ENCODE measurements around the gene MEX3A. TPM values are rescaled to one million over a fixed set of nuclear protein-coding genes. Genes with fewer than 3 reads are reported as not detected.
A peak's percentile ranks its signal among the peaks of the same experiment; 100 is the strongest.

MEX3A gene
- total RNA-seq, 1 experiment from 2014 or later = 6.1 TPM

DNA sequence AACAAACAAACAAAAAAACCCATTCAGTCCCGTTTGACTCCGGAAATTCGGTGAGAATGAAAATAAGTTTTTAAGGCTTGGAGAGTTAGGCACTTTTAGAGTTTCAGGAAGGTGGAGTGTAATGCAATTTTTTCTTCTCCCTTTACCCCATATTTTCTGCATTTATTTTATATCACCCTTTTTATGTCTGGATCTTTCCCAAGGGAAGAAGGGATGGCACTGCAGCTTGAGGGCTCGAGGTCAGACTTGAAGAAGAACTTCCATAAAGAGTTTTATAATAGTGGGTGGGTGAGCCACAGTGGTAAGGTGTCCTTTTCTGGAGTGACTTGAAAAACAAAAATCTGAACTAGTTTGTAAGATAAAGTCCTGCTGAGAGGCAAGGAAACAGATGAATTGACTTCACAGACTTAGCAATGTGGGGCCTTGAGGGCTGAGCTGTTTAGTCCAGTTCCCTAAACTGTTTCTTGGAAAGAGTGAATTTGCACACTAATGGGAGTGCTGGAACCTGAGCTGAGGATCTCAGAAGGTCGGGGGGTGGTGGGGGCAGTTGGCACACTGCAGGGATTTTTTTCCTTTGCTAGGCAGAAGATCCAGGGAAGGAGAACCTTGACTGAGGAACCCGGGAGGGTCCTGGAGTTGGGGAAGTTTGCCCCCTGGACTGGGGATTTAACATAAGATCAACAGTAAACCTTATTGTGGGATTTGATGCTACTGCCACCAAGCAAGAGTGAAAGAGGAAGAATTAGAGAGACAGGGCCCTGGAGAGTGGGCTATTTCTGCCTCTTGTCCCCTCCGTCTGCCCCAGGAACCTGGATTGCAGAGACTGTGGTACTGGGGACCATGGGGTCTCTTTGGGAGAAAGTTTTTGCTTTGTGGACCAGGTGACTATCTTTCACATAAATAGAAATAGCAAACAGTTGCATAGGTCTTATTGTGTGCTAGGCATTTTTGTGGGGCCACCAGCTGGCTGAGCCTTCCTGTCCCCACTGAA is 1.8 kb upstream of the MEX3A start:
- Histone ChIP-seq H3K9ac (ENCODE audit: low read length) (no peak overlapping the region), H3K9me2 (ENCODE audit: insufficient read depth) (no peaks in the 10 kb centered on the region), H3K4me2 (ENCODE audit: low read length) (peak overlapping the region; percentile 96), H3K27me3 (ENCODE audit: insufficient read depth, low read length) (no peaks in the 10 kb centered on the region), H2AFZ (ENCODE audit: low read depth, low read length, poor library complexity, severe bottlenecking) (no peak overlapping the region), H3K27ac (ENCODE audit: low read depth, low read length) (no peak overlapping the region), H3K4me3 (replicated peaks in 1 of 2; ENCODE audit: low read depth in 1 of 2, low read length in 2 of 2) (peak overlapping the region; percentile 73 to 81; a peak in 1 of 4 replicates), H3K9me3 (ENCODE audit: control insufficient read depth in 1 of 2, insufficient read depth in 1 of 2, low read depth in 1 of 2, low read length in 2 of 2) (no peaks in the 10 kb centered on the region), H3K36me3 (ENCODE audit: control insufficient read depth in 1 of 2, insufficient read depth in 2 of 2, low read length in 2 of 2) (no peaks in the 10 kb centered on the region), H4K20me1 (ENCODE audit: insufficient read depth) (no peaks in the 10 kb centered on the region), H3K79me2 (ENCODE audit: insufficient read depth, low read length) (no peaks in the 10 kb centered on the region), H3K4me1 (ENCODE audit: control insufficient read depth in 1 of 2, insufficient read depth in 2 of 2, low read length in 2 of 2) (peaks cover 14 to 33% of the 10 kb centered on the region in 2 experiments; a peak in 3 of 4 replicates)
- ChIA-PET CTCF (interaction anchor here (0.8 to 1.1 kb wide), 2 partner anchors 18 to 46 kb away, joined by 3 read pairs; no protein-coding TSS in a partner anchor), POLR2A (no interaction called here), RAD21 (ENCODE audit: low non-redundant PET in 1 of 2, low total read pairs in 2 of 2, uncharacterized antibody in 2 of 2, unreplicated experiment in 2 of 2) (interaction anchor here in 1 of 2 experiments (0.5 kb wide), 1 partner anchor 43 kb away, joined by 3 read pairs; no protein-coding TSS in a partner anchor)
- DNase-seq (ENCODE audit: low read depth, low spot score) = no peak
- TF ChIP-seq TCF7L2 (IDR thresholded peaks at IDR 0.05; ENCODE audit: borderline replicate concordance, extremely low read depth, insufficient read depth, insufficient read length) = no peak
- TF ChIP-seq ZFX (IDR thresholded peaks at IDR 0.05) = no peak
- no peak for TF ChIP-seq YY1 (IDR thresholded peaks at IDR 0.05; ENCODE audit: extremely low read depth, insufficient replicate concordance, low read depth, low read length)
- TF ChIP-seq, protein P1, sequence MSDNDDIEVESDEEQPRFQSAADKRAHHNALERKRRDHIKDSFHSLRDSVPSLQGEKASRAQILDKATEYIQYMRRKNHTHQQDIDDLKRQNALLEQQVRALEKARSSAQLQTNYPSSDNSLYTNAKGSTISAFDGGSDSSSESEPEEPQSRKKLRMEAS (IDR thresholded peaks at IDR 0.05) = no peak
- TF ChIP-seq SIN3A (IDR thresholded peaks at IDR 0.05; ENCODE audit: low read depth) = no peak
- TF ChIP-seq, protein P2, sequence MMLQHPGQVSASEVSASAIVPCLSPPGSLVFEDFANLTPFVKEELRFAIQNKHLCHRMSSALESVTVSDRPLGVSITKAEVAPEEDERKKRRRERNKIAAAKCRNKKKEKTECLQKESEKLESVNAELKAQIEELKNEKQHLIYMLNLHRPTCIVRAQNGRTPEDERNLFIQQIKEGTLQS (IDR thresholded peaks at IDR 0.05) = no peak
- intact Hi-C loops (cut with micrococcal nuclease) = no loop called here
- ATAC-seq = no peak
- TSS peak; percentile 66 for BruUV-seq (replicated peaks)

DNA sequence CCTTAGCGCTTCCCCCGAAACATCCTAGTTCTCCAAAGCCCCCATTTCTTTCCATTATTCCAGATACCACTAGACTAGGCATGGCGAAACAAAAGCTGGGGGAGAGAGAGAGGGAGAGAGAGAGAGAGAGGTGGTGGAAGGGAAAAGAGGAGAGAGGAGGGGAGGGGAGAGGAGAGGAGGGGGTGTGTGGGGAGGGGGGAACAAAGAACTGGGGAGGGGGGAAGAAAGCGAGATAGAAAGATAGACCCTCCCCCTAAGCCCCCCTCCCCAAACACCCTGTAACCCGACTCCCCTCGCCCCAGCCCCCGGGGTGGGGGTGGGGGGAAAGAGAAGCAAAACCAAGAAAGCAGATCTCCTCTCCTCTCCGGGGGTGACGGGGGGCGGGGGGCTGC is 352 bp downstream of the MEX3A start:
- Histone ChIP-seq H3K9ac (ENCODE audit: low read length) (peak overlapping the region; percentile 72), H3K4me3 (replicated peaks in 1 of 2; ENCODE audit: low read depth in 1 of 2, low read length in 2 of 2) (peak overlapping the region; percentile 73 to 81), H3K27ac (ENCODE audit: low read depth, low read length) (peak overlapping the region; percentile 15; the same call in 1 of the 2 replicates), H3K4me2 (ENCODE audit: low read length) (peak overlapping the region; percentile 96), H3K36me3 (ENCODE audit: control insufficient read depth in 1 of 2, insufficient read depth in 2 of 2, low read length in 2 of 2) (no peaks in the 10 kb centered on the region), H3K9me2 (ENCODE audit: insufficient read depth) (no peaks in the 10 kb centered on the region), H4K20me1 (ENCODE audit: insufficient read depth) (no peaks in the 10 kb centered on the region), H3K27me3 (ENCODE audit: insufficient read depth, low read length) (no peaks in the 10 kb centered on the region), H3K9me3 (ENCODE audit: control insufficient read depth in 1 of 2, insufficient read depth in 1 of 2, low read depth in 1 of 2, low read length in 2 of 2) (no peaks in the 10 kb centered on the region), H3K79me2 (ENCODE audit: insufficient read depth, low read length) (no peaks in the 10 kb centered on the region), H2AFZ (ENCODE audit: low read depth, low read length, poor library complexity, severe bottlenecking) (no peak overlapping the region), H3K4me1 (ENCODE audit: control insufficient read depth in 1 of 2, insufficient read depth in 2 of 2, low read length in 2 of 2) (peaks cover 10 to 32% of the 10 kb centered on the region in 2 experiments; a peak in 3 of 4 replicates)
- ChIA-PET RAD21 (ENCODE audit: low non-redundant PET in 1 of 2, low total read pairs in 2 of 2, uncharacterized antibody in 2 of 2, unreplicated experiment in 2 of 2) (no interaction called here), CTCF (interaction anchor here (1.1 to 1.3 kb wide), 3 partner anchors 15 to 131 kb away, joined by 3 to 4 read pairs (median 3); partner anchors contain the start of gene PMF1), POLR2A (no interaction called here)
- ATAC-seq (no peak), DNase-seq (ENCODE audit: low read depth, low spot score) (no peak)
- TF ChIP-seq EGR1 (IDR thresholded peaks at IDR 0.05; ENCODE audit: low read depth) (no peak), ZFX (IDR thresholded peaks at IDR 0.05) (no peak), SP1 (IDR thresholded peaks at IDR 0.05; ENCODE audit: low read depth) (no peak), POLR2AphosphoS5 (IDR thresholded peaks at IDR 0.05; ENCODE audit: low read depth, low read length) (no peak), YY1 (IDR thresholded peaks at IDR 0.05; ENCODE audit: extremely low read depth, insufficient replicate concordance, low read depth, low read length) (no peak), RAD21 (IDR thresholded peaks at IDR 0.05; ENCODE audit: low read depth) (no peak), FOSL1 (IDR thresholded peaks at IDR 0.05; ENCODE audit: low read depth) (no peak), SIN3A (IDR thresholded peaks at IDR 0.05; ENCODE audit: low read depth) (no peak), JUND (IDR thresholded peaks at IDR 0.05) (no peak)
- TF ChIP-seq, protein P2 (IDR thresholded peaks at IDR 0.05) = no peak
- TF ChIP-seq, protein P3, sequence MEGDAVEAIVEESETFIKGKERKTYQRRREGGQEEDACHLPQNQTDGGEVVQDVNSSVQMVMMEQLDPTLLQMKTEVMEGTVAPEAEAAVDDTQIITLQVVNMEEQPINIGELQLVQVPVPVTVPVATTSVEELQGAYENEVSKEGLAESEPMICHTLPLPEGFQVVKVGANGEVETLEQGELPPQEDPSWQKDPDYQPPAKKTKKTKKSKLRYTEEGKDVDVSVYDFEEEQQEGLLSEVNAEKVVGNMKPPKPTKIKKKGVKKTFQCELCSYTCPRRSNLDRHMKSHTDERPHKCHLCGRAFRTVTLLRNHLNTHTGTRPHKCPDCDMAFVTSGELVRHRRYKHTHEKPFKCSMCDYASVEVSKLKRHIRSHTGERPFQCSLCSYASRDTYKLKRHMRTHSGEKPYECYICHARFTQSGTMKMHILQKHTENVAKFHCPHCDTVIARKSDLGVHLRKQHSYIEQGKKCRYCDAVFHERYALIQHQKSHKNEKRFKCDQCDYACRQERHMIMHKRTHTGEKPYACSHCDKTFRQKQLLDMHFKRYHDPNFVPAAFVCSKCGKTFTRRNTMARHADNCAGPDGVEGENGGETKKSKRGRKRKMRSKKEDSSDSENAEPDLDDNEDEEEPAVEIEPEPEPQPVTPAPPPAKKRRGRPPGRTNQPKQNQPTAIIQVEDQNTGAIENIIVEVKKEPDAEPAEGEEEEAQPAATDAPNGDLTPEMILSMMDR (IDR thresholded peaks at IDR 0.05 in 2 of 3, conservative IDR thresholded peaks at IDR 0.05 in 1 of 3; ENCODE audit: borderline replicate concordance in 1 of 3, insufficient read depth in 1 of 3, low read depth in 2 of 3, low read length in 2 of 3) = no peak
- no TSS peak for BruUV-seq (replicated peaks)
- intact Hi-C loops (cut with micrococcal nuclease) = no loop called here
